ENCODE results near the gene SOHLH1.
"Not testable (repeated sequence)": the region's sequence is repeated elsewhere in the genome, so short reads cannot be mapped to it uniquely, and the experiment has no call there.

The SOHLH1 gene

GRCh38 chr9:135669616-135670285, 29.5 kb downstream of the SOHLH1 start:
- H3K9me3 ChIP-seq (replicated peaks; ENCODE audit: insufficient read depth, low read length) = no peaks in the 10 kb centered on the region
- H3K36me3 ChIP-seq (replicated peaks; ENCODE audit: insufficient read depth, low read length) = no peaks in the 10 kb centered on the region
- no peak overlapping the region for H3K9ac ChIP-seq (ENCODE audit: low read length)
- no peak for DNase-seq
- H3K4me1 ChIP-seq (ENCODE audit: low read length) = 0 out of 2 replicates have a peak, but pooled peaks cover 4% of the 10 kb centered on the region
- no peak overlapping the region for H2AFZ ChIP-seq (ENCODE audit: low read length)
- no peaks in the 10 kb centered on the region for H3K79me2 ChIP-seq (ENCODE audit: low read length)
- no peaks in the 10 kb centered on the region for H3F3A ChIP-seq (ENCODE audit: insufficient read depth, low read length)
- H3K27me3 ChIP-seq (replicated peaks; ENCODE audit: insufficient read depth, low read length) = peaks cover 87% of the 10 kb centered on the region
- H4K20me1 ChIP-seq (ENCODE audit: insufficient read depth, low read length) = no peaks in the 10 kb centered on the region
- no peaks in the 10 kb centered on the region for H3K9me2 ChIP-seq (replicated peaks; ENCODE audit: insufficient read depth, low read length)
- TF ChIP-seq EZH2 (optimal IDR thresholded peaks at IDR 0.05; ENCODE audit: low read depth, low read length) (no peak), CTCF (IDR thresholded peaks at IDR 0.05; ENCODE audit: low read length) (no peak), EZH2phosphoT487 (IDR thresholded peaks at IDR 0.05; ENCODE audit: low read length) (no peak)
- no peak overlapping the region for H3K4me2 ChIP-seq (ENCODE audit: low read depth, low read length)
- H3K4me3 ChIP-seq (ENCODE audit: low read length) = no peak overlapping the region
- H3K27ac ChIP-seq (ENCODE audit: low read length) = no peak overlapping the region

GRCh38 chr9:135669018-135669417, 30.3 kb downstream of the SOHLH1 start:
- not testable (repeated sequence) for H3K4me2 ChIP-seq (ENCODE audit: low read depth, low read length); H3K27ac ChIP-seq (ENCODE audit: low read length); H3K4me3 ChIP-seq (ENCODE audit: low read length); H2AFZ ChIP-seq (ENCODE audit: low read length); H3K36me3 ChIP-seq (replicated peaks; ENCODE audit: insufficient read depth, low read length); H3K79me2 ChIP-seq (ENCODE audit: low read length); H3K9me2 ChIP-seq (replicated peaks; ENCODE audit: insufficient read depth, low read length); H4K20me1 ChIP-seq (ENCODE audit: insufficient read depth, low read length); DNase-seq; H3K4me1 ChIP-seq (ENCODE audit: low read length); H3F3A ChIP-seq (ENCODE audit: insufficient read depth, low read length); H3K9me3 ChIP-seq (replicated peaks; ENCODE audit: insufficient read depth, low read length); H3K9ac ChIP-seq (ENCODE audit: low read length)
- peaks cover 87% of the 10 kb centered on the region for H3K27me3 ChIP-seq (replicated peaks; ENCODE audit: insufficient read depth, low read length)

- Histone ChIP-seq H3K4me3 (ENCODE audit: low read length) (no peak overlapping the region), H3K9me2 (replicated peaks; ENCODE audit: insufficient read depth, low read length) (no peaks in the 10 kb centered on the region), H3K9ac (ENCODE audit: low read length) (no peak overlapping the region), H3K36me3 (replicated peaks; ENCODE audit: insufficient read depth, low read length) (no peaks in the 10 kb centered on the region), H3K9me3 (replicated peaks; ENCODE audit: insufficient read depth, low read length) (no peaks in the 10 kb centered on the region), H3K27me3 (replicated peaks; ENCODE audit: insufficient read depth, low read length) (peaks cover 86% of the 10 kb centered on the region), H3K4me1 (ENCODE audit: low read length) (0 out of 2 replicates have a peak, but pooled peaks cover 4% of the 10 kb centered on the region), H3K27ac (ENCODE audit: low read length) (no peak overlapping the region), H3F3A (ENCODE audit: insufficient read depth, low read length) (no peaks in the 10 kb centered on the region), H4K20me1 (ENCODE audit: insufficient read depth, low read length) (no peaks in the 10 kb centered on the region), H3K79me2 (ENCODE audit: low read length) (no peaks in the 10 kb centered on the region), H2AFZ (ENCODE audit: low read length) (no peak overlapping the region), H3K4me2 (ENCODE audit: low read depth, low read length) (no peak overlapping the region)
- TF ChIP-seq CTCF (IDR thresholded peaks at IDR 0.05; ENCODE audit: low read length) = no peak
- no peak for TF ChIP-seq EZH2 (optimal IDR thresholded peaks at IDR 0.05; ENCODE audit: low read depth, low read length)
- TF ChIP-seq EZH2phosphoT487 (IDR thresholded peaks at IDR 0.05; ENCODE audit: low read length) = no peak
- no peak for DNase-seq
These were observed 31.7 kb downstream of the SOHLH1 start for GRCh38 chr9:135667463-135668001.
